ENCODE data around the gene MYOC.
"Not testable (repeated sequence)": the region's sequence is repeated elsewhere in the genome, so short reads cannot be mapped to it uniquely, and the experiment has no call there.

Gene MYOC

GRCh38 chr1:171606402-171606941, 46.0 kb downstream of the MYOC start:
- no peak for DNase-seq (ENCODE audit: low read depth in 2 of 2)

- not testable (repeated sequence) for DNase-seq (ENCODE audit: low read depth in 2 of 2)
These were observed 49.4 kb downstream of the MYOC start for GRCh38 chr1:171603042-171603441.

- DNase-seq (ENCODE audit: low read depth in 2 of 2), result no peak
These were observed 51.6 kb downstream of the MYOC start for GRCh38 chr1:171600862-171601261.

GRCh38 chr1:171600310-171600709, 52.2 kb downstream of the MYOC start:
- DNase-seq (ENCODE audit: low read depth in 2 of 2), result not testable (repeated sequence)

- DNase-seq (ENCODE audit: low read depth in 2 of 2), result no peak
These were observed 55.3 kb downstream of the MYOC start for GRCh38 chr1:171597203-171597602.

GRCh38 chr1:171596705-171597104, 55.8 kb downstream of the MYOC start:
- no peak for DNase-seq (ENCODE audit: low read depth in 2 of 2)

- DNase-seq (ENCODE audit: low read depth in 2 of 2), result no peak
These were observed 56.4 kb downstream of the MYOC start for GRCh38 chr1:171596119-171596518.

- DNase-seq (ENCODE audit: low read depth in 2 of 2), result no peak
These were observed 57.2 kb downstream of the MYOC start for GRCh38 chr1:171595324-171595723.

- DNase-seq (ENCODE audit: low read depth in 2 of 2), result no peak
These were observed 62.5 kb downstream of the MYOC start for GRCh38 chr1:171590022-171590421.

- DNase-seq (ENCODE audit: low read depth in 2 of 2), result no peak
These were observed 64.3 kb downstream of the MYOC start for GRCh38 chr1:171588230-171588629.

- DNase-seq (ENCODE audit: low read depth in 2 of 2), result no peak
These were observed 66.8 kb downstream of the MYOC start for GRCh38 chr1:171585715-171586114.

Measured in stimulated activated CD4-positive, alpha-beta T cell treated with anti-CD3 and anti-CD28 coated beads, Interleukin-4, amount 100 ng/mL, for 48 hours (primary cell).